Measurements from ENCODE around the gene BMP5.

GRCh38 chr6:55714831-55715230, 160.6 kb downstream of the BMP5 start:
- no peak for TF ChIP-seq CTCF (IDR thresholded peaks at IDR 0.05)
- TF ChIP-seq POLR2AphosphoS5 (IDR thresholded peaks at IDR 0.05; ENCODE audit: low read depth, low read length): no peak
